GM12878 (cell line): ENCODE data around the gene LAMA2. TPM values are rescaled to one million over a fixed set of nuclear protein-coding genes. Genes with fewer than 3 reads are reported as not detected.

Experiments used
- ATAC-seq: fragments of 200-7000 bp; cut with Tn5 transposase; 3 replicates; pipeline ENCODE4 v1.9.1; 2020; ENCODE audit warnings: mild to moderate bottlenecking, moderate library complexity
- BruUV-seq: library from RNA; stranded (reverse); fragments of 400-500 nt; replicated peaks from 2 replicates; lab custom pipeline; 2021; lab: Mats Ljungman, UMichigan
- CTCF ChIA-PET: fragments of 300-600 bp; sonication (Branson Sonifier 250); formaldehyde crosslinking; extraction: SDS; loops from one replicate; lab custom pipeline; 2021; ENCODE audit warnings: inconsistent platforms; lab: Yijun Ruan, JAX
- POLR2A ChIA-PET: fragments of 350-600 bp; formaldehyde crosslinking; extraction: SDS; loops from one replicate; lab custom pipeline; 2021; ENCODE audit warnings: inconsistent platforms; lab: Charles Lee
- RAD21 ChIA-PET: fragments of 300-600 bp; sonication (Branson Sonifier 250); formaldehyde crosslinking; loops from one replicate; lab custom pipeline; 2023; ENCODE audit warnings: antibody characterized with exemption; ENCODE audit not compliant: unreplicated experiment; lab: Charles Lee
- SMC1A ChIA-PET: fragments of 300-600 bp; sonication (Branson Sonifier 250); formaldehyde crosslinking; loops from one replicate; lab custom pipeline; 2023; ENCODE audit not compliant: unreplicated experiment, uncharacterized antibody; lab: Charles Lee
- DNase-seq: peaks from one replicate; pipeline ENCODE4 v3.0.0-alpha.2; 2011; ENCODE audit warnings: low read depth, low spot score
- FAIRE-seq: peaks from 3 replicates; lab custom pipeline; 2011; peaks lifted over from hg19 to GRCh38; lab: Jason Lieb, UNC
- H2AFZ ChIP-seq: 2 replicates; pipeline ENCODE4 v1.6.0; 2011; ENCODE audit warnings: low read depth, low read length, control low read depth; ENCODE audit not compliant: control insufficient read depth
- H3K27ac ChIP-seq: 2 replicates; pipeline ENCODE4 v1.5.1; 2011; ENCODE audit warnings: control low read depth; ENCODE audit not compliant: control insufficient read depth, insufficient read depth
- H3K27me3 ChIP-seq, 2 experiments: replicated peaks in 1 of 2; 2 replicates each; pipeline versions ENCODE4 v1.6.0 to v1.6.1; 2011; ENCODE audit warnings: low read length in 1 of 2; ENCODE audit not compliant: control insufficient read depth in 2 of 2, insufficient read depth in 2 of 2
- H3K36me3 ChIP-seq, 2 experiments: 2 replicates each; pipeline ENCODE4 v1.5.1; 2011; ENCODE audit warnings: low read length in 1 of 2; ENCODE audit not compliant: control insufficient read depth in 2 of 2, insufficient read depth in 2 of 2
- H3K4me1 ChIP-seq: 2 replicates; pipeline ENCODE4 v1.6.1; 2011; ENCODE audit warnings: mild to moderate bottlenecking, low read length, moderate library complexity, mixed read lengths; ENCODE audit not compliant: control insufficient read depth, insufficient read depth
- H3K4me2 ChIP-seq: 2 replicates; pipeline ENCODE4 v1.6.0; 2011; ENCODE audit warnings: control low read depth; ENCODE audit not compliant: control insufficient read depth, insufficient read depth
- H3K4me3 ChIP-seq: fragments of 200-600 bp; sonication (generic); 2 replicates; pipeline ENCODE4 v1.5.1; 2016
- H3K79me2 ChIP-seq: 2 replicates; pipeline ENCODE4 v1.6.0; 2011; ENCODE audit warnings: low read length; ENCODE audit not compliant: control insufficient read depth, insufficient read depth
- H3K9ac ChIP-seq: 2 replicates; pipeline ENCODE4 v1.8.0; 2011; ENCODE audit warnings: low read length, control low read depth, mixed read lengths; ENCODE audit not compliant: control insufficient read depth, insufficient read depth
- H3K9me3 ChIP-seq: replicated peaks from 3 replicates; pipeline ENCODE4 v1.5.1; 2011; ENCODE audit warnings: mild to moderate bottlenecking, low read length; ENCODE audit not compliant: control insufficient read depth, insufficient read depth
- H4K20me1 ChIP-seq: 2 replicates; pipeline ENCODE4 v1.6.0; 2011; ENCODE audit not compliant: control insufficient read depth, insufficient read depth
- EZH2 ChIP-seq: IDR thresholded peaks from 2 replicates; pipeline ENCODE4 v1.6.1; 2012; ENCODE audit warnings: low read depth, mild to moderate bottlenecking, control low read depth, inconsistent platforms, low read length, borderline replicate concordance; ENCODE audit not compliant: control insufficient read depth
- KDM1A ChIP-seq: fragments of 200-600 bp; sonication (generic); IDR thresholded peaks from 2 replicates; pipeline ENCODE4 v1.6.1; 2016; ENCODE audit warnings: borderline replicate concordance
- LARP7 ChIP-seq: fragments of 450-650 bp; IDR thresholded peaks from 2 replicates; pipeline ENCODE4 v1.6.1; 2017; ENCODE audit warnings: mild to moderate bottlenecking
- MEF2B ChIP-seq: fragments of 450-650 bp; IDR thresholded peaks from 2 replicates; pipeline ENCODE4 v1.6.1; 2018; ENCODE audit warnings: mild to moderate bottlenecking, moderate library complexity; ENCODE audit not compliant: partially characterized antibody, poor library complexity, severe bottlenecking
- MYC ChIP-seq: IDR thresholded peaks from 2 replicates; pipeline ENCODE4 v1.6.1; 2011; ENCODE audit warnings: mild to moderate bottlenecking, low read length, moderate library complexity, inconsistent platforms; ENCODE audit not compliant: insufficient read depth, insufficient replicate concordance, insufficient read length, severe bottlenecking
- NFYA ChIP-seq: IDR thresholded peaks from 2 replicates; pipeline ENCODE4 v1.6.1; 2011; ENCODE audit warnings: low read depth, mild to moderate bottlenecking, low read length, improper control_type of control experiment, borderline replicate concordance
- NR2C1 ChIP-seq: fragments of 450-650 bp; IDR thresholded peaks from 2 replicates; pipeline ENCODE4 v1.6.1; 2017; ENCODE audit warnings: antibody characterized with exemption, mild to moderate bottlenecking, moderate library complexity
- NR2C2 ChIP-seq: IDR thresholded peaks from 2 replicates; pipeline ENCODE4 v1.6.1; 2011; ENCODE audit warnings: borderline replicate concordance, low read depth; ENCODE audit not compliant: control insufficient read depth, insufficient read length
- PAX8 ChIP-seq: fragments of 450-650 bp; IDR thresholded peaks from 2 replicates; pipeline ENCODE4 v1.6.1; 2017; ENCODE audit warnings: mild to moderate bottlenecking, moderate library complexity
- RELA ChIP-seq: fragments of 450-650 bp; IDR thresholded peaks from 2 replicates; pipeline ENCODE4 v1.8.0; 2014; ENCODE audit warnings: borderline replicate concordance; ENCODE audit not compliant: partially characterized antibody
- SMC3 ChIP-seq: IDR thresholded peaks from 2 replicates; pipeline ENCODE4 v1.6.1; 2011; ENCODE audit warnings: low read length, improper control_type of control experiment, borderline replicate concordance
- SREBF2 ChIP-seq: IDR thresholded peaks from 2 replicates; pipeline ENCODE4 v1.6.1; 2012; ENCODE audit warnings: mild to moderate bottlenecking, low read length
- TBL1XR1 ChIP-seq: IDR thresholded peaks from 2 replicates; pipeline ENCODE4 v1.6.1; 2012; ENCODE audit warnings: low read depth, low read length, improper control_type of control experiment
- TCF3 ChIP-seq: IDR thresholded peaks from 2 replicates; pipeline ENCODE4 v1.6.1; 2012; ENCODE audit warnings: low read depth, mild to moderate bottlenecking, low read length, borderline replicate concordance; ENCODE audit not compliant: insufficient read depth
- ZZZ3 ChIP-seq: IDR thresholded peaks from 2 replicates; pipeline ENCODE4 v1.6.1; 2011; ENCODE audit warnings: low read depth; ENCODE audit not compliant: control insufficient read depth, insufficient read length
- WGBS: methylation state at CpG from one replicate; pipeline ENCODE4 v1.1.6; 2016; ENCODE audit warnings: low lambda C conversion rate; ENCODE audit not compliant: insufficient replicate concordance, insufficient coverage; ENCODE audit errors: missing lambda C conversion rate; 5-methylcytosine and 5-hydroxymethylcytosine counted together
- in situ Hi-C: fragments of 300-500 bp; cut with MboI; formaldehyde crosslinking; loops from 9 replicates; pipeline ENCODE4 v1.14.3; 2018; ENCODE audit warnings: mixed read lengths
- intact Hi-C: fragments of 100-400 bp; cut with micrococcal nuclease; formaldehyde crosslinking; loops from one replicate; pipeline ENCODE4 v1.14.2; 2022; ENCODE audit not compliant: unreplicated experiment
- polyA plus RNA-seq, 11 experiments: library from polyadenylated mRNA; depleted of rRNA in 4 of 11; unstranded in 6 of 11; stranded (reverse) in 5 of 11; fragments of >200 nt; fragmentation: Nextera tagmentation in 4 of 11; fragmentation: Illumina TruSeq in 1 of 11; extraction: Ambion mirVana in 4 of 11; extraction: Trizol in 1 of 11; gene quantifications; 1 replicate in 1 of 11; 2 replicates in 10 of 11; pipeline versions ENCODE4 v1.2.1 to v1.2.3, GENCODE V29; 2011 to 2016; ENCODE audit warnings: inconsistent platforms in 2 of 11, missing spikeins in 2 of 11, low read depth in 1 of 11
- total RNA-seq, 4 experiments: library from RNA; depleted of rRNA in 3 of 4; stranded (reverse); fragments of >200 nt in 3 of 4; fragmentation: Illumina TruSeq in 1 of 4; extraction: Trizol in 1 of 4; gene quantifications; 2 replicates each; pipeline versions ENCODE4 v1.2.1 to v1.2.3, GENCODE V29; 2013 to 2021

Gene LAMA2
- total and polyA plus RNA-seq, 10 of the 15 experiments (the other 5 are each of a cell fraction or from before 2014, with no cell fraction given) = 0.04 to 2.0 (median 0.37) TPM; not detected in 1

- no peak overlapping the region for H3K27ac ChIP-seq
- H4K20me1 ChIP-seq = no peaks in the 10 kb centered on the region
- H3K9ac ChIP-seq = no peak overlapping the region
- H3K27me3 ChIP-seq = no peaks in the 10 kb centered on the region
- no peaks in the 10 kb centered on the region for H3K4me1 ChIP-seq
- H3K36me3 ChIP-seq = no peaks in the 10 kb centered on the region
- DNase-seq = no peak
- H3K4me3 ChIP-seq = no peak overlapping the region
- ATAC-seq = no peak
- CTCF ChIA-PET = no interaction called here
- BruUV-seq = no TSS peak
- no peak overlapping the region for H3K4me2 ChIP-seq
- RAD21 ChIA-PET = no interaction called here
- intact Hi-C loops (no loop called here), in situ Hi-C loops (no loop called here)
- no peak for FAIRE-seq
- H2AFZ ChIP-seq = no peak overlapping the region
- TF ChIP-seq RELA (no peak), NR2C2 (no peak), SMC3 (no peak), LARP7 (no peak), ZZZ3 (no peak), EZH2 (no peak), KDM1A (no peak), SREBF2 (no peak), PAX8 (no peak)
- SMC1A ChIA-PET = interaction anchor here (0.6 to 1.5 kb wide), 2 partner anchors 14 to 18 kb away, joined by 3 to 4 read pairs; no protein-coding TSS in a partner anchor
- H3K9me3 ChIP-seq = no peaks in the 10 kb centered on the region
- POLR2A ChIA-PET = no interaction called here
- H3K79me2 ChIP-seq = no peaks in the 10 kb centered on the region
- 5% methylated on average over 1 of the region's 1 CpG for WGBS
Observed at GRCh38 chr6:129104560-129104959, 221.6 kb downstream of the LAMA2 start.

DNA sequence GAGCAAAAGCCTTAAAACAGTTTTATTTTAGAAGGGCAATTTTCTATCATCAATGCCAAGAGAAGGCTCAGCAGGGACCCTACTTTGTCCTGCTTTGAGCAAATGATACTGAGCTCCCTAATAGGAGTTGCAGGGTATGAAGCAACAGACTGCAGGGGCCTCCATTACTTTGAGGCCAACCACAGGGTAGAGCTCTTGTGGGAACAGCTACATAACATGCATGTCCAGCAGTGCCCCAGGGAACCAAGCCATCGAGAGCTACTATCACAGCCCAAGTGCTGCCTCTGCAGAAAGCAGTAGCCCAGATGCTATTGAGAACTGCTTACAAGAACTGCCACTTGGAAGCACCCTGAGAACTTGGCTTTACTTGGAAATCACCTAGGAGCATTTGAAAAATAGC lies 222.1 kb downstream of the LAMA2 start:
- no peak overlapping the region for H2AFZ ChIP-seq
- ChIA-PET RAD21 (no interaction called here), POLR2A (no interaction called here), SMC1A (interaction anchor here (0.6 to 1.5 kb wide), 2 partner anchors 13 to 18 kb away, joined by 3 to 4 read pairs; no protein-coding TSS in a partner anchor), CTCF (no interaction called here)
- DNase-seq = no peak
- no peaks in the 10 kb centered on the region for H3K36me3 ChIP-seq
- no peaks in the 10 kb centered on the region for H3K9me3 ChIP-seq
- no peaks in the 10 kb centered on the region for H3K27me3 ChIP-seq
- FAIRE-seq = no peak
- intact Hi-C loops = no loop called here
- ATAC-seq = no peak
- no peak overlapping the region for H3K27ac ChIP-seq
- H3K9ac ChIP-seq = no peak overlapping the region
- H4K20me1 ChIP-seq = no peaks in the 10 kb centered on the region
- H3K4me3 ChIP-seq = no peak overlapping the region
- 0% methylated on average over 1 of the region's 1 CpG for WGBS
- BruUV-seq = no TSS peak
- H3K79me2 ChIP-seq = no peaks in the 10 kb centered on the region
- no peaks in the 10 kb centered on the region for H3K4me1 ChIP-seq
- H3K4me2 ChIP-seq = no peak overlapping the region
- in situ Hi-C loops = no loop called here
- TF ChIP-seq MYC (no peak), MEF2B (no peak), NFYA (no peak), NR2C1 (no peak), TBL1XR1 (no peak), TCF3 (no peak)
